Upper lobe of left lung (tissue), 4 donors: ENCODE data around the gene CMIP.

Experiments used
- POLR2A ChIP-seq, 4 donors: fragments of 450-650 bp; IDR thresholded peaks; one replicate each; pipeline ENCODE4 v1.5.1; 2016 to 2017; ENCODE audit warnings: antibody characterized with exemption in 4 of 4, mild to moderate bottlenecking in 2 of 4
- TF ChIP-seq, protein P1 (sequence below), 6 experiments: fragments of 450-650 bp in 4 of 6; fragments of 200-600 bp in 2 of 6; sonication (generic) in 2 of 6; IDR thresholded peaks; one replicate each; pipeline ENCODE4 v1.5.1; 2016 to 2019; ENCODE audit warnings: antibody characterized with exemption in 6 of 6

- TF ChIP-seq, protein P1, sequence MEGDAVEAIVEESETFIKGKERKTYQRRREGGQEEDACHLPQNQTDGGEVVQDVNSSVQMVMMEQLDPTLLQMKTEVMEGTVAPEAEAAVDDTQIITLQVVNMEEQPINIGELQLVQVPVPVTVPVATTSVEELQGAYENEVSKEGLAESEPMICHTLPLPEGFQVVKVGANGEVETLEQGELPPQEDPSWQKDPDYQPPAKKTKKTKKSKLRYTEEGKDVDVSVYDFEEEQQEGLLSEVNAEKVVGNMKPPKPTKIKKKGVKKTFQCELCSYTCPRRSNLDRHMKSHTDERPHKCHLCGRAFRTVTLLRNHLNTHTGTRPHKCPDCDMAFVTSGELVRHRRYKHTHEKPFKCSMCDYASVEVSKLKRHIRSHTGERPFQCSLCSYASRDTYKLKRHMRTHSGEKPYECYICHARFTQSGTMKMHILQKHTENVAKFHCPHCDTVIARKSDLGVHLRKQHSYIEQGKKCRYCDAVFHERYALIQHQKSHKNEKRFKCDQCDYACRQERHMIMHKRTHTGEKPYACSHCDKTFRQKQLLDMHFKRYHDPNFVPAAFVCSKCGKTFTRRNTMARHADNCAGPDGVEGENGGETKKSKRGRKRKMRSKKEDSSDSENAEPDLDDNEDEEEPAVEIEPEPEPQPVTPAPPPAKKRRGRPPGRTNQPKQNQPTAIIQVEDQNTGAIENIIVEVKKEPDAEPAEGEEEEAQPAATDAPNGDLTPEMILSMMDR (IDR thresholded peaks at IDR 0.05): no peak
- no peak for TF ChIP-seq POLR2A (IDR thresholded peaks at IDR 0.05)
Measured at GRCh38 chr16:81659249-81659648, 214.6 kb downstream of the CMIP start.
